Measurements from ENCODE around the gene FZD7. TPM values are rescaled to one million over a fixed set of nuclear protein-coding genes. Genes with fewer than 3 reads are reported as not detected.
A peak's percentile ranks its signal among the peaks of the same experiment; 100 is the strongest.

The FZD7 gene
- total RNA-seq, 2 experiments from 2014 or later = 0.65 to 0.70 TPM

DNA sequence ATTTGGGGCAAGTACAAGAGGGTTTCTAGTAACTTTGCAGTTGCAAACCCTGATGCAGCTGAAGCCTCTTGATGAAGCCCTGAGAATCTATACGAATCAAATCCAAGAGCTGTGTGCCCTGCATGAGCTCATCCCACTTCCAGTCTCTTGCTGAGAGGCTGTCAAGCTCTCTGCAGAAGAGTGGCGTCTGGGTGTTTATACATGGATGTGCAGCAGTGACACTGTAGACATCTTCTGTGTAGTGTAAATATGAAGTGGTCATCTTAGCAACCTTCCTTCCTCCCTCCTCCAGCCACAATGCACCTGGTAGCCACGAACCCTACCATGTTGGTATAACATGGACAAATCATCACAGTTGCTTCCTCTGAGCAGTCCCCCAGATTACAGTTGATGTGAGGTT, 21.0 kb downstream of the FZD7 start:
- H3K4me1 Mint-ChIP-seq (ENCODE audit: low read depth) = no peaks in the 10 kb centered on the region
- CTCF ChIA-PET = interaction anchor here (1.0 kb wide), 1 partner anchor 23 kb away, joined by 3 read pairs; no protein-coding TSS in a partner anchor
- H3K4me3 Mint-ChIP-seq = no peak overlapping the region
- no peak for ATAC-seq
- H3K9me3 Mint-ChIP-seq = no peaks in the 10 kb centered on the region
- POLR2A ChIA-PET = no interaction called here
- H3K27ac Mint-ChIP-seq = no peak overlapping the region
- intact Hi-C loops (cut with micrococcal nuclease) = loop anchor here (10.0 kb wide), 1 partner anchor 200 kb away; no protein-coding TSS in a partner anchor
- H3K27me3 Mint-ChIP-seq = peaks cover 31% of the 10 kb centered on the region
- no peaks in the 10 kb centered on the region for H3K36me3 Mint-ChIP-seq (ENCODE audit: low read depth)
- DNase-seq = no peak
- TF ChIP-seq, protein P1, sequence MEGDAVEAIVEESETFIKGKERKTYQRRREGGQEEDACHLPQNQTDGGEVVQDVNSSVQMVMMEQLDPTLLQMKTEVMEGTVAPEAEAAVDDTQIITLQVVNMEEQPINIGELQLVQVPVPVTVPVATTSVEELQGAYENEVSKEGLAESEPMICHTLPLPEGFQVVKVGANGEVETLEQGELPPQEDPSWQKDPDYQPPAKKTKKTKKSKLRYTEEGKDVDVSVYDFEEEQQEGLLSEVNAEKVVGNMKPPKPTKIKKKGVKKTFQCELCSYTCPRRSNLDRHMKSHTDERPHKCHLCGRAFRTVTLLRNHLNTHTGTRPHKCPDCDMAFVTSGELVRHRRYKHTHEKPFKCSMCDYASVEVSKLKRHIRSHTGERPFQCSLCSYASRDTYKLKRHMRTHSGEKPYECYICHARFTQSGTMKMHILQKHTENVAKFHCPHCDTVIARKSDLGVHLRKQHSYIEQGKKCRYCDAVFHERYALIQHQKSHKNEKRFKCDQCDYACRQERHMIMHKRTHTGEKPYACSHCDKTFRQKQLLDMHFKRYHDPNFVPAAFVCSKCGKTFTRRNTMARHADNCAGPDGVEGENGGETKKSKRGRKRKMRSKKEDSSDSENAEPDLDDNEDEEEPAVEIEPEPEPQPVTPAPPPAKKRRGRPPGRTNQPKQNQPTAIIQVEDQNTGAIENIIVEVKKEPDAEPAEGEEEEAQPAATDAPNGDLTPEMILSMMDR (IDR thresholded peaks at IDR 0.05) = no peak

DNA sequence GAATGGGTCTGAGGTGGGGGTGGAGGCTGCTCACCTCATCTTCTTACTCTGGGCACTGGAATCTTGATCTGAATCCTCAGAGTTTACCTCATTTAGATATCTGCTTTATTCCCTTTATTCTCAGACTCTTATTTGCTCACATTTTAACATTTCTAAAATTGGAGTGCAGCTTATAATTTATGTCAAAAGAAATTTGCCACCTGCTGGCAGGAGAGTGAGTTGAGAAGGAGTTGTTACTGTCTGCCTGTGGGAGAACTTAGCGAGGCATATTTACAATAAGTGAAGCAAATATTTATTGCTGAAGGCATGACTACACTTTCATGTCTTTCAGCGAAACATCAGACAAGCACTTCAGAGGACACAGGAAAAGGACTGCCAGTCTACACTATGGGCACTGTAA, 23.0 kb downstream of the FZD7 start:
- TF ChIP-seq, protein P1 (IDR thresholded peaks at IDR 0.05) = peak; percentile 25
- intact Hi-C loops (cut with micrococcal nuclease) = loop anchor here (10.0 kb wide), 1 partner anchor 202 kb away; no protein-coding TSS in a partner anchor
- H3K4me1 Mint-ChIP-seq (ENCODE audit: low read depth) = no peaks in the 10 kb centered on the region
- no peak overlapping the region for H3K4me3 Mint-ChIP-seq
- ATAC-seq = no peak
- no peaks in the 10 kb centered on the region for H3K36me3 Mint-ChIP-seq (ENCODE audit: low read depth)
- CTCF ChIA-PET = interaction anchor here (1.0 to 1.7 kb wide), 3 partner anchors 14 to 196 kb away, joined by 3 to 4 read pairs (median 4); no protein-coding TSS in a partner anchor
- H3K9me3 Mint-ChIP-seq = no peaks in the 10 kb centered on the region
- POLR2A ChIA-PET = no interaction called here
- H3K27me3 Mint-ChIP-seq = peaks cover 33% of the 10 kb centered on the region
- DNase-seq = no peak
- no peak overlapping the region for H3K27ac Mint-ChIP-seq

DNA sequence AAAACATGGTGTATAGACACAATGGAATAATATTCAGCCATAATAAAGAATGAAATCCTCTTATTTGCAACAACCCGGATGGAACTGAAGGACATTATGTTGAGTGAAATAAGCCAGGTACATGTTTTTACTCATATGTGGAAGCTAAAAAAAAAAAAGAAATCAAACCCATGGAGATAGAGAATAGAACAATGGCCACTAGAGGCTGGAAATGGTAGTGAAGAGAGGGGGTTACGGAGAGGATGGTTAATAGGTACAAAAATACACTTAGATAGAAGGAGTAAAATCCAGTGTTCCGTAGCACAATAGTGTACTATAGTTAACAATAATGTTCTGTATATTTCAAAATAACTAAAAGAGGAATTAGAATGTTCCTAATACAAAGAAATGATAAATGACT, 26.6 kb downstream of the FZD7 start:
- Mint-ChIP-seq H3K9me3 (no peaks in the 10 kb centered on the region), H3K27me3 (peaks cover 24% of the 10 kb centered on the region), H3K27ac (no peak overlapping the region), H3K4me3 (no peak overlapping the region), H3K4me1 (ENCODE audit: low read depth) (peaks cover 2% of the 10 kb centered on the region), H3K36me3 (ENCODE audit: low read depth) (no peaks in the 10 kb centered on the region)
- TF ChIP-seq, protein P1 (IDR thresholded peaks at IDR 0.05) = peak; percentile 34
- CTCF ChIA-PET = no interaction called here
- no peak for ATAC-seq
- no peak for DNase-seq
- POLR2A ChIA-PET = no interaction called here
- intact Hi-C loops (cut with micrococcal nuclease) = no loop called here

DNA sequence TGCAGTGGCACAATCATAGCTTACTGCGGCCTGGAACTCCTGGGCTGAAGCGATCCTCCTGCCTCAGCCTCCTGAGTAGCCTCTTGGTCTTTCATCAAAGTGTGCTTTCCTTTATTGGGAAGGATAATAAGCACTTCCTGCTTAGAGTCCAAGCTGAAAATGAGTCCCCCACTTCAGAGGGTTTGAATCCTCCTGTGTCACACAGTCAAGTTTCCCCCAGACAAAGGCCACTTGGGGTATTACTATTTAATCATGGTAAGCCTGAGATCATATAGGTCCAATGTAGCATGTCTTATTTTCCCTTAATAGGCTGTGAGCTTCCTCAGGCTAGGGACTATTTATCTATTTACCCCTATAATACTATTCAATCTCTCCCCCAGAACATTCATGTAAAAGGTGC, 28.0 kb downstream of the FZD7 start:
- H3K36me3 Mint-ChIP-seq (ENCODE audit: low read depth) = no peaks in the 10 kb centered on the region
- DNase-seq (no peak), ATAC-seq (no peak)
- ChIA-PET POLR2A (interaction anchor here (0.6 kb wide), 1 partner anchor 213 kb away, joined by 3 read pairs; no protein-coding TSS in a partner anchor), CTCF (no interaction called here)
- H3K27me3 Mint-ChIP-seq = peaks cover 16% of the 10 kb centered on the region
- no peak overlapping the region for H3K27ac Mint-ChIP-seq
- H3K4me1 Mint-ChIP-seq (ENCODE audit: low read depth) = peaks cover 2% of the 10 kb centered on the region
- H3K9me3 Mint-ChIP-seq = no peaks in the 10 kb centered on the region
- H3K4me3 Mint-ChIP-seq = no peak overlapping the region
- intact Hi-C loops (cut with micrococcal nuclease) = no loop called here
- TF ChIP-seq, protein P1 (IDR thresholded peaks at IDR 0.05) = no peak

DNA sequence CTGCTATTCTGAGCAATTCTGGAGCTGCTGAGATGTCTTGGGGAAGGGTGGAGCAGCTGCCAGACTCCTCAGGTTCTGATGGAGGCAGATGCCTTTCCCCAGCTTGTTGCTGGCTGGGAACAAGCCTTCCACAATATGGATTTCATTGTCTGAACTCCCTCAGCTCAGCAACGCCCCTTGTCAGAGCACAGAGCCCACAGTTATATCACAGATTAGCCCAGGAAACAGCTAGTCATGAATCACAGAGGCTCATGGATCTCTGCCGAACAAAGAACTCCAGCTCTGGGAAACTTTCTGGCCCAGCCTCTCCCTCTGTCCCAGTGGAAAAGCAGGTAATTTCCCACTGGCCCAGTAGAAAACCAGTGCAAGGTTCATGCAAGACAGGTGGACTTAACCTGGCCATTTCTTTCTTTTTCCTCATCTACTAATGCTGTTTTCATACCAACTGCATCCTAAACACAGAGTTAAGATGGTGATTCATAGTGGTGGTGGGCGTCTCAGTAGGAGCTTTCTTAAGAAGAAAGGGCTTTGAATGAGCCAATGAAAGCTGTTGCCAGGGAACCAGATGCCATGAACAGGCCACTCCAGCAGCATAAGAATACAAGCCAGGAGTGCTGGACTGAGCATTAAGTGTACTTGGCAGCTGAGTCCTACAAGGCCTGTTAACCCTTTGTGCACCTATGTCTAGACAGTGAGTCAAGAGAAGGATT, 30.7 kb downstream of the FZD7 start:
- POLR2A ChIA-PET = interaction anchor here (0.6 to 0.7 kb wide), 2 partner anchors 170 to 267 kb away, joined by 3 to 4 read pairs; no protein-coding TSS in a partner anchor
- peaks cover 5% of the 10 kb centered on the region for H3K27me3 Mint-ChIP-seq
- H3K9me3 Mint-ChIP-seq = no peaks in the 10 kb centered on the region
- DNase-seq (peak; percentile 38), ATAC-seq (peak; percentile 76)
- peaks cover 2% of the 10 kb centered on the region for H3K4me1 Mint-ChIP-seq (ENCODE audit: low read depth)
- H3K36me3 Mint-ChIP-seq (ENCODE audit: low read depth) = no peaks in the 10 kb centered on the region
- TF ChIP-seq, protein P1 (IDR thresholded peaks at IDR 0.05) = no peak
- H3K27ac Mint-ChIP-seq = no peak overlapping the region
- no peak overlapping the region for H3K4me3 Mint-ChIP-seq
- CTCF ChIA-PET = interaction anchor here (0.6 to 1.3 kb wide), 4 partner anchors 8 to 611 kb away, joined by 3 to 5 read pairs (median 3); partner anchors contain the start of gene KIAA2012
- intact Hi-C loops (cut with micrococcal nuclease) = no loop called here

All from activated CD8-positive, alpha-beta T cell treated with anti-CD3 and anti-CD28 coated beads for 36 hours (primary cell).